Smooth muscle cell of the coronary artery (primary cell): ENCODE results near the gene PITRM1. TPM values are rescaled to one million over a fixed set of nuclear protein-coding genes. Genes with fewer than 3 reads are reported as not detected.

Experiments used
- total RNA-seq: library from RNA; depleted of rRNA; stranded (reverse); fragments of >200 nt; gene quantifications from 2 replicates; pipeline ENCODE4 v1.2.3, GENCODE V29; 2014; ENCODE audit warnings: low replicate concordance

Gene PITRM1
- total RNA-seq: 39.0 and 45.6 TPM in 2 replicates

GRCh38 chr10:3172446-3173170, at the start of gene PITRM1:
Gene PITRM1 (minus strand): TSS chr10:3172782. CDS start chr10:3172772, 10 bp downstream.

Other genes with a start within 250 kb of the PITRM1 start
- gene PFKP, start 105.2 kb downstream of the PITRM1 start, total RNA-seq: 109 and 342 TPM in 2 replicates